NCI-H82 treated with DMSO at 0.1 percent for 48 hours (cell line): ENCODE data around the gene NPRL2.

Experiments used
- DNase-seq: peaks from one replicate; lab custom pipeline; 2025; ENCODE audit not compliant: unreplicated experiment; lab: John Stamatoyannopoulos, UW

The NPRL2 gene

GRCh38 chr3:50351323-50351697 is 735 bp upstream of the NPRL2 start:
- DNase-seq, result no peak

- DNase-seq, result no peak
Observed at GRCh38 chr3:50350213-50350526, 405 bp downstream of the NPRL2 start.

- no peak for DNase-seq
Observed at GRCh38 chr3:50347187-50347813, 3.3 kb downstream of the NPRL2 start.

GRCh38 chr3:50345586-50346234 is 4.9 kb downstream of the NPRL2 start, which contains the start of gene ZMYND10:
Gene ZMYND10, minus strand, starts transcription at chr3:50345732. Its CDS starts 153 bp downstream, at chr3:50345579.
- DNase-seq, result peak; percentile 11

GRCh38 chr3:50345008-50345407 is 5.6 kb downstream of the NPRL2 start:
- DNase-seq, result no peak

- DNase-seq, result no peak
Observed at GRCh38 chr3:50342813-50343633, 7.6 kb downstream of the NPRL2 start.

- DNase-seq, result no peak
Observed at GRCh38 chr3:50341996-50342650, 8.5 kb downstream of the NPRL2 start.

- DNase-seq, result no peak
Observed at GRCh38 chr3:50341537-50341936, 9.0 kb downstream of the NPRL2 start.

GRCh38 chr3:50340448-50341329 is 9.9 kb downstream of the NPRL2 start, which contains the start of gene RASSF1:
Gene RASSF1, minus strand, starts transcription at chr3:50340836. Its CDS starts 31 bp downstream, at chr3:50340805.
- no peak for DNase-seq

- DNase-seq, result no peak
Observed at GRCh38 chr3:50340147-50340447, 10.5 kb downstream of the NPRL2 start.

GRCh38 chr3:50339485-50340146 is 11.0 kb downstream of the NPRL2 start:
- DNase-seq, result no peak

GRCh38 chr3:50338965-50339364 is 11.6 kb downstream of the NPRL2 start:
- DNase-seq, result no peak

- DNase-seq, result peak; percentile 93
Observed at GRCh38 chr3:50337175-50337861, 13.3 kb downstream of the NPRL2 start.

GRCh38 chr3:50336452-50337174 is 14.0 kb downstream of the NPRL2 start:
- no peak for DNase-seq

GRCh38 chr3:50334339-50335075 is 16.1 kb downstream of the NPRL2 start:
- no peak for DNase-seq

- no peak for DNase-seq
Observed at GRCh38 chr3:50333744-50334328, 16.7 kb downstream of the NPRL2 start.

GRCh38 chr3:50331364-50331907 is 19.1 kb downstream of the NPRL2 start:
- DNase-seq, result no peak

GRCh38 chr3:50330330-50330729 is 20.2 kb downstream of the NPRL2 start:
- no peak for DNase-seq
